Measurements from ENCODE around the gene UBR1.

Gene UBR1

GRCh38 chr15:43107751-43108150, 1.9 kb upstream of the UBR1 start:
- DNase-seq (ENCODE audit: low read depth in 2 of 2), result no peak

DNA sequence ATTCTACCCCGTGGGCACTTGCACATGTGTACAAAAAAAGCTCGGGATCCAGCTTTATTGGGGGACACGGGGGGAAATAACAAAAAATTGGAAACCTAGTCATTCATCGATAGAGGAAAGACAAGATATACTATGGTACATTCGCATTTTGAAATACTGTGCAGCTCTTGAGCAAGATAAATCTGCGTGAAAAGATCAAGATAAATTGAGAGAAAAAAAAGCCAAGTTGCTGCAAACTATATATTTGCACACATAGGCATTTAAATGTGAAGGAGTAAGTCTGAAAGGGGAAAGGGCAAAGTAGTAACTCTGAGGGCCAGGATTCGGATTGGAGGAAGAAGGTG, 620 bp upstream of the UBR1 start:
- no peak for DNase-seq (ENCODE audit: low read depth in 2 of 2)

DNA sequence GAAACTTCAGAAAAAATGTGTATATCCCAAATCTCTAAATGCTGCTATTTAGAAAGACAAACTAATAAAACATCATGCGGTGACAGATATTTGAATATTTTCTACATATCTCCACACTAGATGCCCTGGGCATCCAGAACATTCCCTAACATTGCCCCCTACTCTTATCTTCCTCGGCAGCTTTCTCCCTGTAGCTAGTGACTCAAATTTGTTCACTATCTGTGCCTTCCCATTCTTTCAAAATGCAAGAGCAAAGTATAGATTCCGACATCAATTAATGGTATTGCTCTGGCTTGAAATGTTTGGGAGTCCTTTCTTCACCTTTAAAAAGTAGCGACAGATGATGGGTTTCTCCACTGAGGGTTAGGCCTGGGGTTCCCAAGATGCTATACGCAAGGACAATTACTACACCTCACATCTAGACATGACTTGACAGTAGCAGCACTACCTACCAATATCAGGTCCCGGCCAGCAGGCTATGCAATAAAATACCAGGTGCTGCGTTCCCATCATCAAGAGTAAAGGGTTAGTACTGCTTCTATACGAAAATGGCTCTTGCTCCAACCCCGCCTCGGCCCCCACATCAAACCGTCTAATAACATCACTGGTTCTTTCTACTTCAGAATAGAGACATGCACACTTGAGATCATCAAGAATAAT, 631 bp downstream of the UBR1 start:
- DNase-seq (ENCODE audit: low read depth in 2 of 2), result no peak

- no peak for DNase-seq (ENCODE audit: low read depth in 2 of 2)
Measured at GRCh38 chr15:43104426-43104825, 1.4 kb downstream of the UBR1 start.

DNA sequence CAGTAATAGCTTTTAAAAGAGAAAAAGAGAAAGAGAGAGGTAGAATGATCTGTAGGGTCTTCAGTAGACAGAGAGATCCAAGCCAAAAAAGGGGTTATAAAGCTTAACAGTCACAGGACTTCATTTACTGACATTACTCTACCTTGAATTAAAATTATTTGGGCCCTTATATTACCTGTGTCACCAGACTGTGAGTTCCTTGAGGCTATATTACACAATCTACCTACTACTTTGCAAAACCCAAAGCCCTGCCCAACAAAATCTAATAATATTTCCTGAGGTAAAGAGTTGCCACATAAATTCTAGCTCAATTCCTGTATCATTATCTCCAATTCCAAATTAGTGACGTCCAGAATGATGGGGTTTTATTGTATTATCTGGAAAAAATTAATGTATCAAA, 1.9 kb downstream of the UBR1 start:
- no peak for DNase-seq (ENCODE audit: low read depth in 2 of 2)

DNA sequence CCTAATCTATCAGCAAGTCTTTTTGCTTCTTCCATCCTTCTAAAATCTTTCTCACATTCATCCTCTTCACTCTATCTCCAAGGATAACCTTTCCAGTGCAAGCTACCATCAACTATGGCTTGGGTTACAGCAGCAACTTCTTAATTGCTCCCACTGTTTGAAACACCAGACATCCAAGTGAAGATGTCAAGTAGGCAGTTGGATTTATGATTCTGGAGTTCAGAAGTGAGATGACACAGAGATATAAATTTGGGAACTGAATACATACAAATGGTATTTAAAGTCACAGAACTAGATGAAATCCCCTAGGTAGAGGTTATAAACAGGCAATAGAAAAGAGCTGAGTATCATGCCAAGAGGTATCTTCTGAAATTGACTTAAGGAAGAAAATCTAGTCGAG, 3.7 kb downstream of the UBR1 start:
- no peak for DNase-seq (ENCODE audit: low read depth in 2 of 2)

- no peak for DNase-seq (ENCODE audit: low read depth in 2 of 2)
Measured at GRCh38 chr15:43100971-43101370, 4.9 kb downstream of the UBR1 start.

GRCh38 chr15:43099105-43099845, 6.6 kb downstream of the UBR1 start:
- DNase-seq (ENCODE audit: low read depth in 2 of 2), result no peak

- no peak for DNase-seq (ENCODE audit: low read depth in 2 of 2)
Measured at GRCh38 chr15:43096411-43096810, 9.4 kb downstream of the UBR1 start.

DNA sequence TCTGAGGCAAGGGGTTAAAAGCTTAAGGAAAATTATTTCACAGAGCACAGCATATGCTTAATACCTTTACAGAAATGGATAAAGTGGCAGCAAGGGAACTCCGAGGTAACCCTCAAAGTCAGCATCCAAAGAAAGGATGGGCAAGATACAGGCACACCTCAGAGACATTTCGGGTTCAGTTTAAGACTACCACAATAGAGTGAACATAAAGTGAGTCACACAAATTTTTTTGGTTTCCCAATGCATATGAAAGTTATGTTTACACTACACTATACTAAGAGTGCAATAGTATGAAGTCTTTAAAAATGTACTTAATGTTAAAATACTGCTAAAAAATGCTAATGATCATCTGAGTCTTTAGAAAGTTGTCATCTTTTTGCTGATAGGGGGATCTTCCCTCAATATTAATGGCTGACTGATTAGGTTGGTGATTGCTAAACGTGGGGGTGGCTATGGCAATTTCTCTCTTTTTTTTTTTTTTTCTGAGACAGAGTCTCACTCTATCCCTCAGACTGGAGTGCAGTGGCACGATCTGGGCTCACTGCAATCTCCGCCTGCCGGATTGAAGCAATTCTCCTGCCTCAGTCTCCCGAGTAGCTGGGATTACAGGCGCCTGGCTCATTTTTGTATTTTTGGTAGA, 10.0 kb downstream of the UBR1 start:
- no peak for DNase-seq (ENCODE audit: low read depth in 2 of 2)

- no peak for DNase-seq (ENCODE audit: low read depth in 2 of 2)
Measured at GRCh38 chr15:43095243-43095642, 10.6 kb downstream of the UBR1 start.

GRCh38 chr15:43094416-43095030, 11.3 kb downstream of the UBR1 start:
- no peak for DNase-seq (ENCODE audit: low read depth in 2 of 2)

DNA sequence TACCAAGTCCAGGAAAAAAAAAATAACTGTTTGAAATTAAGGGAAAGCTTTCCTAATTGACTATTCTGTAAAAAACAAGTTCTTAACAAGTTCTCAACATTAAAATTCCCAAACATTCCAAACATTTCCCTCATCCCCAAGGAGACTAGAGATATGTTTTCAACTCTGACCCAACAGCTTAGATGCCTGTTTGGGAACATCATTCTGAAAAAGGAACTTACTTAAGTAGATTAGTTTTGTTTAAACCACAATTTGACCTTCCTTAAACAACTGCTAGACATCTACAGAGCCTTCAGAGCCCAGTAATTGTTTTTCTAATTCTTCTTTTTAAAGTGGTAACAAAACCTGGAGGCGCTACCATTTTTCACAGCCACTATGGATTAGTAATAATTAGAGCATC, 12.8 kb downstream of the UBR1 start:
- no peak for DNase-seq (ENCODE audit: low read depth in 2 of 2)

DNA sequence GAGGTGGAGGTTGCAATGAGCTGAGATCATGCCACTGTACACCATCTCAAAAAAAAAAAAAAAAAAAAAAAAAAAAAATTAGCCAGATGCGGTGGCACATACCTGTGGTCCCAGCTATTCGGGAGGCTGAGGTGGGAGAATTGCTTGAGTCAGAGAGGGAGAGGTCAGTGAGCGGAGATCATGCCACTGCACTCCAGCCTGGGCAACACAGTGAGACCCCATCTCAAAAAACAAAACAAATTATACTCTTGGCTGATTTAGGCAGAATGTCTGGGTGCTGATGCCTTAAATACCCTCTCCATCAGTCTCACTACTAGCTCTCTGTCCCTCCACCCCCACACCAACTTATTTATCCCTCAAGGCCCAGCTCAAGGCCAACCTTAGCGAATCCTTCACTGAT, 14.0 kb downstream of the UBR1 start:
- no peak for DNase-seq (ENCODE audit: low read depth in 2 of 2)

DNA sequence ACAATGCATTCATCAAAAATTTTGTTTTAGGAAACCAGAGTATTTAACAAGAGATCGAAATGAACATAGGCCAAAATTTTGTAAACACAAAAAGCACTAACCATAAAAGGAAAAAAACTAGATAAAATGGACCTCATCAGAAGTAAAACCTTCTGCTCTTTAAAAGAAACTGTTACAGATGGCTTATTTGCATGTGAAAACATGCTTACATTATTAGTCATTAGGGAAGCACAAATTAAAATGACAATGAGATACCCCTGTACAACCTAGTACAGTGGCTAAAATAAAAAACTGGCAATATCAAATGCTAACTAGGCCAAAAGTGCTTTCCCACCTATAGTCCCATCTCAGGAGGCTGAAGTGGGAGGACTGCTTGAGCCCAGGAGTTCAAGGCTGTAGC, 19.3 kb downstream of the UBR1 start:
- no peak for DNase-seq (ENCODE audit: low read depth in 2 of 2)

DNA sequence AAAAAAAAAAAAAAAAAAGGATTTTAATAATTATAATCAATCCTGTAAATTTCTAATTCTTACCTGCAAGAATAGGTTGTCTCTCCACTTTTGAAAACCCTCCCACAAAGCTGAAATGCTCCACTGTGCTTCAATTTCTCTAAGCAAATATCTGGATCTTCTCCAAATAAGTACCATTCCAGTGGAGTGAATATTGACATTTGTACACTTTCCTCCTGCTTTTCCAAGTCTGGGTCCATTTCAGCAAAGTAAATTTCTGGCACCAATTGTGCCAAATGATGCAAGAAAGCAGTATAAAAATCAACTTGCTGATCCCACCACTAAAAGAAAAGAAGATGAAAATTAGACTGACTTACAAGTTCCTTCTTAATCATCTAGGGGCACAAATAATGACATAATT, 19.9 kb downstream of the UBR1 start:
- no peak for DNase-seq (ENCODE audit: low read depth in 2 of 2)

- no peak for DNase-seq (ENCODE audit: low read depth in 2 of 2)
Measured at GRCh38 chr15:43082509-43082908, 23.3 kb downstream of the UBR1 start.

- no peak for DNase-seq (ENCODE audit: low read depth in 2 of 2)
Measured at GRCh38 chr15:43081283-43081682, 24.6 kb downstream of the UBR1 start.

- DNase-seq (ENCODE audit: low read depth in 2 of 2), result no peak
Measured at GRCh38 chr15:43071451-43071850, 34.4 kb downstream of the UBR1 start.

DNA sequence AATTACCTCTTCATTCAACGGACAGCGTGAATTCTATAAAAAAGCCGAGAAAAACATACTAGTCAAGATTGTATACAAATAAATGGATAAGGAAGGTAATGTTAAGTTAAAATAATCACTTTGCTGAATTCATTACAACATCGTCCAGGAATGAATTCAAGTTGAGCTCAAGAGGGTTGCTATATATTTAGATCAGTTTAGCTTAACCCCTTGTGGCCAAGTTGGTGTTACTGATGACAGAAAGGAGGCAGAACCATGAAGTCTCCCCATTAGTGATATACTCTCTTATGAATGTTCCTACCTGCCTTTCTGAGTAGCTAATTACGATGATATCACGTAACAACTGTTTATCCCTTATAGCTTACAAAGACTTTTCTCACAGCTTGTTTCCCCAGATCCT, 34.9 kb downstream of the UBR1 start:
- DNase-seq (ENCODE audit: low read depth in 2 of 2), result no peak

GRCh38 chr15:43070249-43070648, 35.6 kb downstream of the UBR1 start:
- no peak for DNase-seq (ENCODE audit: low read depth in 2 of 2)

DNA sequence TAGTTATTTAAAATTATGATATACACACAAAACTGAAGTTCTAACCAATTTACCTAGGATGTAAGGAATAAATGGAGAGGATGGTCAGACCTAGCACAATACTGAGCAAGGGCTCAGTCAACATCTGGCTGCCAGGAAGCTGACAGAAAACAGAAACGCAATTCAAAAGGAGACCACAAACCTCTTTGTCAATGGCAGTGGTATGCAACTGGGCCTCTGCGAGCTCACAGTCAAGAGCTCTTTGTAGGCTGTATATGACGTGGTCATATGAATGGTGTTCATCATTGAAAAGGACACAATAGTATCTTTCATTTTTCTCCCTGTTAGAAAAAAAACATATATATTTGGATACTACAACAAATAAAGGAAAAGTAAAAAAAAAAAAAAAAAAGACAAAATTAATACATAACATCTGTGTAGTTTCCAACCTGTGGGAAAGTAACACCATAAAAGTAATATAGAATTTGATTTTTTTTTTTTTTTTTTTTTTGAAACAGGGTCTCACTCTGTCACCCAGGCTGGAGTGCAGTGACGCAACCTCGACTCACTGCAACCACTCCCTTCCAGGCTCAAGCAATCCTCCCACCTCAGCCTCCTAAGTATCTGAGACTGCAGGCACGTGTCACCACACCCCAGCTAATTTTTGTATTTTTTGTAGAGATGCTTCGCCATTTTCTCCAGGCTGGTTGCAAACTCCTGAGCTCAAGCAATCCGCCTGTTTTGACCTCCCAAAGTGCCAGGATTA, 37.9 kb downstream of the UBR1 start:
- DNase-seq (ENCODE audit: low read depth in 2 of 2), result no peak

Data from stimulated activated CD4-positive, alpha-beta T cell treated with anti-CD3 and anti-CD28 coated beads, Interleukin-1b, Interleukin-23, amount 100 ng/mL, for 1 hour (primary cell).